H1 (cell line): ENCODE results near the gene TP63. TPM values are rescaled to one million over a fixed set of nuclear protein-coding genes. Genes with fewer than 3 reads are reported as not detected.

ENCODE experiments used
- CTCF ChIA-PET: fragments of 300-600 bp; sonication (Branson Sonifier 250); formaldehyde crosslinking; loops from one replicate; lab custom pipeline; 2021; ENCODE audit not compliant: partially characterized antibody; lab: Charles Lee
- POLR2A ChIA-PET: fragments of 300-600 bp; sonication (Branson Sonifier 250); formaldehyde crosslinking; loops from one replicate; lab custom pipeline; 2021; ENCODE audit warnings: inconsistent platforms; ENCODE audit not compliant: partially characterized antibody; lab: Charles Lee
- DNase-seq, 2 experiments: peaks; one replicate each; pipeline versions ENCODE4 v3.0.0 to v3.0.0-alpha.2; 2010 to 2022; ENCODE audit warnings: low spot score in 2 of 2, low read depth in 1 of 2, mixed read lengths in 1 of 2
- FAIRE-seq: peaks from 2 replicates; lab custom pipeline; 2011; peaks lifted over from hg19 to GRCh38; lab: Jason Lieb, UNC
- H2AFZ ChIP-seq: 2 replicates; pipeline ENCODE4 v1.8.1; 2012; ENCODE audit warnings: low read length, inconsistent platforms
- H2AK5ac ChIP-seq: 2 replicates; pipeline ENCODE4 v1.6.1; 2013; ENCODE audit warnings: low read depth, low read length
- H2BK120ac ChIP-seq: replicated peaks from 2 replicates; pipeline ENCODE3; 2013; ENCODE audit warnings: low read depth, low read length, inconsistent platforms
- H2BK12ac ChIP-seq: 2 replicates; pipeline ENCODE4 v1.6.1; 2013; ENCODE audit warnings: low read depth, low read length
- H2BK15ac ChIP-seq: 2 replicates; pipeline ENCODE4 v1.6.1; 2013; ENCODE audit warnings: low read length
- H2BK20ac ChIP-seq: 2 replicates; pipeline ENCODE4 v1.6.1; 2013; ENCODE audit warnings: low read length
- H2BK5ac ChIP-seq: 2 replicates; pipeline ENCODE4 v1.6.1; 2013; ENCODE audit warnings: low read depth, low read length
- H3K14ac ChIP-seq: 2 replicates; pipeline ENCODE4 v1.6.1; 2013; ENCODE audit warnings: inconsistent platforms; ENCODE audit not compliant: insufficient read length
- H3K18ac ChIP-seq: 2 replicates; pipeline ENCODE4 v1.6.1; 2013; ENCODE audit warnings: low read length; ENCODE audit errors: extremely low read depth
- H3K23ac ChIP-seq: 2 replicates; pipeline ENCODE4 v1.6.1; 2013; ENCODE audit warnings: inconsistent platforms; ENCODE audit not compliant: insufficient read length
- H3K23me2 ChIP-seq: 2 replicates; pipeline ENCODE4 v1.6.1; 2013; ENCODE audit warnings: low read depth, low read length
- H3K27ac ChIP-seq: 2 replicates; pipeline ENCODE4 v1.6.1; 2011; ENCODE audit warnings: low read depth, low read length, inconsistent platforms
- H3K27me3 ChIP-seq, 4 experiments: replicated peaks in 1 of 4; 1 replicate in 1 of 4; 2 replicates in 3 of 4; pipeline versions ENCODE4 v1.6.1 to v1.8.1; 2011 to 2013; ENCODE audit warnings: low read length in 3 of 4, mild to moderate bottlenecking in 3 of 4, inconsistent platforms in 2 of 4, mixed read lengths in 2 of 4, moderate library complexity in 1 of 4; ENCODE audit not compliant: control insufficient read depth in 3 of 4, insufficient read depth in 3 of 4; ENCODE audit errors: extremely low read depth in 1 of 4
- H3K36me3 ChIP-seq, 4 experiments: 2 replicates each; pipeline versions ENCODE4 v1.6.1 to v1.8.1; 2011 to 2013; ENCODE audit warnings: mild to moderate bottlenecking in 4 of 4, low read length in 3 of 4, moderate library complexity in 2 of 4, control low read depth in 1 of 4, inconsistent platforms in 1 of 4; ENCODE audit not compliant: insufficient read depth in 4 of 4, control insufficient read depth in 2 of 4
- H3K4ac ChIP-seq: replicated peaks from 2 replicates; pipeline ENCODE3; 2013; ENCODE audit warnings: low read length, low read depth, mixed read lengths, inconsistent platforms; ENCODE audit not compliant: insufficient read length
- H3K4me1 ChIP-seq, 4 experiments: replicated peaks in 1 of 4; 1 replicate in 1 of 4; 2 replicates in 3 of 4; pipeline versions ENCODE4 v1.6.1 to v1.8.1; 2011 to 2013; ENCODE audit warnings: low read length in 3 of 4, inconsistent platforms in 2 of 4, mixed read lengths in 1 of 4; ENCODE audit not compliant: insufficient read depth in 4 of 4, control insufficient read depth in 3 of 4
- H3K4me2 ChIP-seq, 2 experiments: 2 replicates each; pipeline versions ENCODE4 v1.6.1 to v1.8.1; 2011 to 2013; ENCODE audit warnings: low read depth in 2 of 2, low read length in 2 of 2, control low read depth in 1 of 2, inconsistent platforms in 1 of 2, mild to moderate bottlenecking in 1 of 2; ENCODE audit not compliant: insufficient read depth in 1 of 2
- H3K4me3 ChIP-seq, 4 experiments: fragments of 200-600, 300-600 bp in 1 of 4; sonication (generic), shearing (Covaris generic), sonication (Bioruptor Twin) in 1 of 4; 2 replicates each; pipeline versions ENCODE4 v1.5.1 to v1.8.1; 2011 to 2016; ENCODE audit warnings: low read length in 4 of 4, low read depth in 3 of 4, control low read depth in 2 of 4, inconsistent platforms in 2 of 4, mild to moderate bottlenecking in 2 of 4, mixed read lengths in 1 of 4, moderate library complexity in 1 of 4; ENCODE audit not compliant: insufficient read depth in 2 of 4; ENCODE audit errors: extremely low read depth in 1 of 4
- H3K56ac ChIP-seq: replicated peaks from 2 replicates; pipeline ENCODE3; 2013; ENCODE audit warnings: low read depth, mild to moderate bottlenecking, mixed read lengths, low read length, inconsistent platforms; ENCODE audit not compliant: insufficient read length
- H3K79me1 ChIP-seq: 2 replicates; pipeline ENCODE4 v1.6.1; 2013; ENCODE audit warnings: low read depth, low read length, control low read depth
- H3K79me2 ChIP-seq, 2 experiments: 2 replicates each; pipeline versions ENCODE4 v1.6.1 to v1.8.1; 2012 to 2013; ENCODE audit warnings: low read length in 2 of 2, mild to moderate bottlenecking in 2 of 2, inconsistent platforms in 1 of 2; ENCODE audit not compliant: insufficient read depth in 2 of 2, control insufficient read depth in 1 of 2
- H3K9ac ChIP-seq, 4 experiments: replicated peaks in 1 of 4; 1 replicate in 1 of 4; 2 replicates in 3 of 4; pipeline versions ENCODE4 v1.6.1 to v1.8.1; 2011 to 2013; ENCODE audit warnings: low read depth in 3 of 4, low read length in 3 of 4, control low read depth in 2 of 4, mild to moderate bottlenecking in 2 of 4, moderate library complexity in 2 of 4, inconsistent platforms in 1 of 4; ENCODE audit errors: extremely low read depth in 1 of 4
- H3K9me3 ChIP-seq, 2 experiments: 2 replicates each; pipeline versions ENCODE4 v1.6.1 to v1.8.1; 2012 to 2013; ENCODE audit warnings: mild to moderate bottlenecking in 2 of 2, moderate library complexity in 2 of 2, control low read depth in 1 of 2, inconsistent platforms in 1 of 2, low read depth in 1 of 2, low read length in 1 of 2, mixed read lengths in 1 of 2; ENCODE audit not compliant: insufficient read depth in 2 of 2
- H4K20me1 ChIP-seq, 2 experiments: replicated peaks in 1 of 2; 2 replicates each; pipeline versions ENCODE3 to v1.8.1; 2011 to 2013; ENCODE audit warnings: inconsistent platforms in 2 of 2, low read length in 2 of 2, mild to moderate bottlenecking in 1 of 2; ENCODE audit not compliant: insufficient read depth in 2 of 2, control insufficient read depth in 1 of 2
- H4K5ac ChIP-seq: 2 replicates; pipeline ENCODE4 v1.6.1; 2013; ENCODE audit warnings: low read length, low read depth, mixed read lengths, inconsistent platforms; ENCODE audit not compliant: insufficient read length
- H4K8ac ChIP-seq: 2 replicates; pipeline ENCODE4 v1.8.0; 2013; ENCODE audit warnings: mild to moderate bottlenecking, moderate library complexity, low read length, inconsistent platforms; ENCODE audit not compliant: insufficient read depth; ENCODE audit errors: extremely low read depth
- H4K91ac ChIP-seq: replicated peaks from 2 replicates; pipeline ENCODE3; 2013; ENCODE audit warnings: low read length, mixed read lengths, inconsistent platforms; ENCODE audit not compliant: insufficient read length
- CBX5 ChIP-seq: fragments of 300-800, 300-1000 bp; sonication (generic); IDR thresholded peaks from 2 replicates; pipeline ENCODE4 v1.7.1; 2016; ENCODE audit warnings: antibody characterized with exemption, low read length, low read depth
- EGR1 ChIP-seq: IDR thresholded peaks from 2 replicates; pipeline ENCODE4 v1.6.1; 2011; ENCODE audit warnings: low read depth, low read length, borderline replicate concordance
- KDM1A ChIP-seq: fragments of 200-600, 300-600 bp; sonication (generic); IDR thresholded peaks from 2 replicates; pipeline ENCODE4 v1.7.1; 2016; ENCODE audit warnings: mild to moderate bottlenecking, low read length, borderline replicate concordance
- KDM4A ChIP-seq: IDR thresholded peaks from one replicate; pipeline ENCODE4 v1.7.1; 2012; ENCODE audit warnings: low read depth, mild to moderate bottlenecking, moderate library complexity, low read length, inconsistent platforms; ENCODE audit not compliant: severe bottlenecking
- NANOG ChIP-seq: IDR thresholded peaks from 2 replicates; pipeline ENCODE4 v1.6.1; 2011; ENCODE audit warnings: low read length, low read depth, mild to moderate bottlenecking, inconsistent platforms; ENCODE audit not compliant: insufficient read depth, poor library complexity, severe bottlenecking
- POU5F1 ChIP-seq: IDR thresholded peaks from 2 replicates; pipeline ENCODE4 v1.6.1; 2011; ENCODE audit warnings: low read depth, mild to moderate bottlenecking, low read length, moderate library complexity
- SP4 ChIP-seq: IDR thresholded peaks from 2 replicates; pipeline ENCODE4 v1.6.1; 2012; ENCODE audit warnings: low read length, inconsistent platforms
- TAF1 ChIP-seq: IDR thresholded peaks from 2 replicates; pipeline ENCODE4 v1.6.1; 2011; ENCODE audit warnings: mild to moderate bottlenecking, low read depth, low read length
- WGBS, 2 experiments: shearing (Covaris generic) in 1 of 2; methylation state at CpG; one replicate each; pipeline versions ENCODE4 v1.1.6 to v1.1.7; 2013 to 2015; ENCODE audit warnings: low lambda C conversion rate in 2 of 2, mixed read lengths in 2 of 2, inconsistent platforms in 1 of 2, low coverage in 1 of 2, missing lambda C conversion rate in 1 of 2; ENCODE audit not compliant: insufficient replicate concordance in 2 of 2, insufficient coverage in 1 of 2, insufficient read length in 1 of 2; ENCODE audit errors: extremely low coverage in 1 of 2, missing lambda C conversion rate in 1 of 2; 5-methylcytosine and 5-hydroxymethylcytosine counted together
- polyA plus RNA-seq, 7 experiments: library from polyadenylated mRNA; depleted of rRNA in 3 of 7; stranded (reverse) in 5 of 7; unstranded in 2 of 7; fragments of >200 nt in 5 of 7; fragments of 200-250 nt in 2 of 7; gene quantifications; 1 replicate in 5 of 7; 2 replicates in 1 of 7; 4 replicates in 1 of 7; pipeline versions ENCODE4 v1.2.1 to v1.2.3, GENCODE V29; 2011 to 2013; ENCODE audit warnings: missing spikeins in 2 of 7, mixed read lengths in 2 of 7
- total RNA-seq: library from RNA; stranded (reverse); fragmentation: NEBNext Ultra II Directional; extraction: Animal tissue kit (Norgen Biotek cat#: 25700); gene quantifications from 2 replicates; pipeline ENCODE4 v1.2.1, GENCODE V29; 2021
- TF ChIP-seq, protein P1 (sequence below): IDR thresholded peaks from 2 replicates; pipeline ENCODE4 v1.6.1; 2012; ENCODE audit warnings: inconsistent platforms
- TF ChIP-seq, protein P2 (sequence below): IDR thresholded peaks from 2 replicates; pipeline ENCODE4 v1.6.1; 2012; ENCODE audit warnings: inconsistent platforms

The TP63 gene
- total and polyA plus RNA-seq, 2 of the 8 experiments (the other 6 are each of a cell fraction or from before 2014, with no cell fraction given) = not detected

DNA sequence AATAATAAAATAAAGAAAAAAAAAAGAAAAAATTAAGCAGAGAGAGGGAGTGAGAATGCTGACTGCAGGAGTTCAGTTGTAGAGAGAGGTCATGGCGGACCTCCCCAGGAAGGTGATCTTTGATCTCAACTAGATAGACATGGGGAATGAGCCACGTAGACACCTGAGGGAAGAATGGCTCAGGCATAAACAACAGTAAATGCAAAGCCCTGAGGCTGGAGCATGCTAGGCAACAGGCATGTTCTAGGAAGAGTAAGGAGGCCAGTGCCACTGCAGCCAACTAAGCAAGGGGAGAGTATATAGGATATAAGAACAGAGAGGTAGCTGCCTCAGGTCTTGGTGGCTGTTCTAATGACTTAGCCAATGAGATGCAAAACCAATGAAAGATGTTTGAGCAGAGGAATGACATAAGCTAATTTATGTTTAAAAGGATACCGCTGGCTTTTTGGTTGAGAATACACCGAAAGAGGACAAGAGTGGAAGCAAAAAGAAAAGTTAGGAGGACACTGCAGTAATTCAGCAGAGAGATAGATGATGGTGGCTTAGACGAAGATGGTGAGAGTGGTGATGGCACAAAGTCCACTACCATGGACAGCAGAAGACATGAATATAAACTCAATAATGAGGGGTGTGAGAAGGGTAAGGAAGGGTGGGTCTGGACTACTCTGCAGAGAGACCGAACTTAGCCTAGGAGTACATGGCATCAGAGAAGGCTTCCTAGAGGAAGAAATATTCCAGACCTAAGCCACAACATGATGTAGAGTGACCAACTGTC is 314.9 kb downstream of the TP63 start:
- no peak for DNase-seq
- Histone ChIP-seq H3K27ac (no peak overlapping the region), H3K23ac (no peak overlapping the region), H3K4me3 (no peak overlapping the region), H2BK12ac (no peak overlapping the region), H2AK5ac (no peak overlapping the region; the same call in 1 of the 2 replicates), H3K23me2 (no peaks in the 10 kb centered on the region; the same call in 1 of the 2 replicates), H3K4me2 (no peak overlapping the region), H4K8ac (no peak overlapping the region), H3K36me3 (no peaks in the 10 kb centered on the region), H3K9ac (no peak overlapping the region), H3K79me1 (no peaks in the 10 kb centered on the region), H3K9me3 (no peaks in the 10 kb centered on the region), H2BK20ac (no peak overlapping the region), H4K91ac (no peak overlapping the region), H3K4me1 (no peaks in the 10 kb centered on the region), H3K27me3 (no peaks in the 10 kb centered on the region), H3K14ac (no peak overlapping the region), H2AFZ (no peak overlapping the region), H3K18ac (no peak overlapping the region), H2BK120ac (no peak overlapping the region), H4K20me1 (no peaks in the 10 kb centered on the region), H3K56ac (no peak overlapping the region), H3K4ac (no peak overlapping the region), H2BK15ac (no peak overlapping the region), H3K79me2 (no peaks in the 10 kb centered on the region), H2BK5ac (no peak overlapping the region), H4K5ac (no peak overlapping the region)
- no peak for FAIRE-seq
- ChIA-PET POLR2A (no interaction called here), CTCF (interaction anchor here (1.0 to 6.8 kb wide), 9 partner anchors 9 to 680 kb away, joined by 3 to 68 read pairs (median 8); no protein-coding TSS in a partner anchor)
- 92% methylated on average over 6 of the region's 6 CpGs; no CpG with 5 or more reads in 1 of the 2 experiments for WGBS, 2 experiments
- TF ChIP-seq KDM1A = no peak
- TF ChIP-seq, protein P1, sequence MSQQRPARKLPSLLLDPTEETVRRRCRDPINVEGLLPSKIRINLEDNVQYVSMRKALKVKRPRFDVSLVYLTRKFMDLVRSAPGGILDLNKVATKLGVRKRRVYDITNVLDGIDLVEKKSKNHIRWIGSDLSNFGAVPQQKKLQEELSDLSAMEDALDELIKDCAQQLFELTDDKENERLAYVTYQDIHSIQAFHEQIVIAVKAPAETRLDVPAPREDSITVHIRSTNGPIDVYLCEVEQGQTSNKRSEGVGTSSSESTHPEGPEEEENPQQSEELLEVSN = no peak
- no peak for TF ChIP-seq EGR1
- TF ChIP-seq CBX5 = no peak
- no peak for TF ChIP-seq KDM4A
- no peak for TF ChIP-seq SP4
- no peak for TF ChIP-seq NANOG
- TF ChIP-seq, protein P2, sequence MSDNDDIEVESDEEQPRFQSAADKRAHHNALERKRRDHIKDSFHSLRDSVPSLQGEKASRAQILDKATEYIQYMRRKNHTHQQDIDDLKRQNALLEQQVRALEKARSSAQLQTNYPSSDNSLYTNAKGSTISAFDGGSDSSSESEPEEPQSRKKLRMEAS = no peak
- TF ChIP-seq POU5F1 = no peak
- no peak for TF ChIP-seq TAF1
